Endothelial cell (in vitro differentiated cells): Measurements from ENCODE around the gene GPR107. TPM values are rescaled to one million over a fixed set of nuclear protein-coding genes. Genes with fewer than 3 reads are reported as not detected.

Experiments
- DNase-seq: peaks from one replicate; pipeline ENCODE4 v3.0.0; 2021; ENCODE audit warnings: low spot score
- H3K27ac Mint-ChIP-seq: one replicate; pipeline ENCODE4 v1.8.0; 2021; ENCODE audit warnings: mixed read lengths, inconsistent platforms; ENCODE audit not compliant: unreplicated experiment
- H3K27me3 Mint-ChIP-seq: one replicate; pipeline ENCODE4 v1.8.0; 2021; ENCODE audit warnings: mild to moderate bottlenecking, moderate library complexity, mixed read lengths, inconsistent platforms; ENCODE audit not compliant: unreplicated experiment
- H3K36me3 Mint-ChIP-seq: one replicate; pipeline ENCODE4 v1.8.0; 2021; ENCODE audit warnings: mild to moderate bottlenecking, low read depth, mixed read lengths, inconsistent platforms; ENCODE audit not compliant: unreplicated experiment
- H3K4me1 Mint-ChIP-seq: one replicate; pipeline ENCODE4 v1.8.0; 2021; ENCODE audit warnings: mild to moderate bottlenecking, mixed read lengths, inconsistent platforms; ENCODE audit not compliant: unreplicated experiment
- H3K4me3 Mint-ChIP-seq: one replicate; pipeline ENCODE4 v1.8.0; 2021; ENCODE audit warnings: mild to moderate bottlenecking, mixed read lengths, inconsistent platforms; ENCODE audit not compliant: unreplicated experiment
- H3K9me3 Mint-ChIP-seq: one replicate; pipeline ENCODE4 v1.8.0; 2021; ENCODE audit warnings: mixed read lengths, inconsistent platforms; ENCODE audit not compliant: unreplicated experiment
- total RNA-seq: library from RNA; stranded (reverse); fragmentation: NEBNext Ultra II Directional; extraction: Animal tissue kit (Norgen Biotek cat#: 25700); gene quantifications from one replicate; pipeline ENCODE4 v1.2.1, GENCODE V29; 2021; ENCODE audit not compliant: unreplicated experiment
- TF ChIP-seq, protein P1 (sequence below): fragments of 200-600 bp; sonication (generic); IDR thresholded peaks from one replicate; pipeline ENCODE4 v1.5.0; 2021; ENCODE audit warnings: antibody characterized with exemption; ENCODE audit not compliant: unreplicated experiment

GPR107 gene
- total RNA-seq, 1 donor from 2014 or later, result 63.5 TPM

DNA sequence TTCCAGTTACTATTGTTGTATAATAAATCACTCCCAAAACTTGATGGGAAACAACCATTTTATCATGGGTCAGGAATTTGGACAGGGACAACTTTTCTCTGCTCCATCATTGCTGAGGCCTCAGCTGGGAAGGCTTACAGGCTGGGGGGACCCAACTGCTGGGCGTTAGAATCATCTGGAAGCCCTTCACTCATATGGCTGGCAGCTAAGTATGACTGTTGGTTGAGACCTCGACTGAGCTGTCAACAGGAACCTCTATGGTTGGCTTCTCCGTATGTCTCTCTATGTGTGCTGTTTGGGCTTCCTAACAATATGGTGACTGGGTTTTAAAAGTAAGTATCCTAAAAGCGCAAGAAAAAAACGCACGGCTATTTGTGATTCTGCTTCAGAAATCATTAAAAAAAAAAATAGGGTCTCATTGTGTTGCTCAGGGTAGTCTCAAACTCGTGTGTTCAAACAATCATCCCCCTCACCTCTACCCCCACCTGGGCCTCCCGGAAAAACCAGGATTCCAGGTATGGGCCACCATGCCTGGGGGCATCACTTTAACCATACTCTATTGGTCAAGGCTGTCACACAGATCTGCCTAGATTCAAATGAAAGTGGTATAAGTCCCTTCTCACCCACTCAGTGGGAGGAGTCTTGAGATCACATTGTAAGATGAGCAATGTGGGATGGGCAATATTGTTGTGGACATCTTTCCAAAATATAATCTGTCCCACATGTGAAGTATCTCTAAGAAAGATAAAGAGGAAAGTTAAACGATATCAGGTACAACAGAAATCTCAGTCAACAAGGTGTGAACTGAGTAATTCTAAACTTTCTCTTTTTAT, 26.0 kb upstream of the GPR107 start:
- no peaks in the 10 kb centered on the region for H3K9me3 Mint-ChIP-seq
- TF ChIP-seq, protein P1, sequence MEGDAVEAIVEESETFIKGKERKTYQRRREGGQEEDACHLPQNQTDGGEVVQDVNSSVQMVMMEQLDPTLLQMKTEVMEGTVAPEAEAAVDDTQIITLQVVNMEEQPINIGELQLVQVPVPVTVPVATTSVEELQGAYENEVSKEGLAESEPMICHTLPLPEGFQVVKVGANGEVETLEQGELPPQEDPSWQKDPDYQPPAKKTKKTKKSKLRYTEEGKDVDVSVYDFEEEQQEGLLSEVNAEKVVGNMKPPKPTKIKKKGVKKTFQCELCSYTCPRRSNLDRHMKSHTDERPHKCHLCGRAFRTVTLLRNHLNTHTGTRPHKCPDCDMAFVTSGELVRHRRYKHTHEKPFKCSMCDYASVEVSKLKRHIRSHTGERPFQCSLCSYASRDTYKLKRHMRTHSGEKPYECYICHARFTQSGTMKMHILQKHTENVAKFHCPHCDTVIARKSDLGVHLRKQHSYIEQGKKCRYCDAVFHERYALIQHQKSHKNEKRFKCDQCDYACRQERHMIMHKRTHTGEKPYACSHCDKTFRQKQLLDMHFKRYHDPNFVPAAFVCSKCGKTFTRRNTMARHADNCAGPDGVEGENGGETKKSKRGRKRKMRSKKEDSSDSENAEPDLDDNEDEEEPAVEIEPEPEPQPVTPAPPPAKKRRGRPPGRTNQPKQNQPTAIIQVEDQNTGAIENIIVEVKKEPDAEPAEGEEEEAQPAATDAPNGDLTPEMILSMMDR, result no peak
- H3K4me1 Mint-ChIP-seq, result peaks cover 10% of the 10 kb centered on the region
- DNase-seq, result no peak
- peaks cover 4% of the 10 kb centered on the region for H3K27me3 Mint-ChIP-seq
- H3K4me3 Mint-ChIP-seq, result no peak overlapping the region
- H3K36me3 Mint-ChIP-seq, result no peaks in the 10 kb centered on the region
- H3K27ac Mint-ChIP-seq, result no peak overlapping the region

DNA sequence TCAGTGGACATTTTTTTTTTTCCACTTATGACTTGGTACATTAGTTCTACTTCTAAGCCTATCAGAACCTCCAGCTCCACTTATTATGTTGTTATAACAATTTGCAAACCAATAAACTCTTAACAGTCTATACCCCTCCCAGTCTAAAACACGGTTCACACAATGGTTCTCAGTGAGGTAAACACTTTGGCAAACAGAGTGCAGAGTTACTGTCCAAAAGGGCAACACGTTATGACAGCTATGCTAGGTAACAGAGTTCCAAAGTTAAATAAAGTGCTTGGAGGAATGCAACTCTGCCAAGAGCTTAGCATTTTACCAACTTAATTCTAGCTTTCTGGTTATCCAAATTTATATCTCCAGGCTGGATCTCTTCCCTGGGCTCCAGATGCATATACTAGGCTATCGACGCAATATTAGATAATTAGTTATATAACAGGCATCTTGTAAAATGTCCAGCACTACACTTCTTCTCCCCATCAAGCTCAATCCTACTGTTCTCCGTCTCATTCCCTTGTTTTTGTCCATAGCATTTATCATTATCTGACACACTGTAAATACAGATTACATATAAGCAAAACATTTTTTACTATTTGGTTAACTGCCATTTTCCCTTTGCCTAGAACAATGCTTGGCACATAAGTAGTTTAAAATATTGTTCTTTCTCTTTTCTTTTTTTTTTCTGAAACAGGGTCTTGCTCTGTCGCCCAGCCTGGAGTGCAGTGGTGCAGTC, 25.0 kb upstream of the GPR107 start:
- Mint-ChIP-seq H3K9me3 (no peaks in the 10 kb centered on the region), H3K4me3 (no peak overlapping the region), H3K4me1 (peaks cover 10% of the 10 kb centered on the region), H3K27me3 (peaks cover 3% of the 10 kb centered on the region), H3K36me3 (no peaks in the 10 kb centered on the region), H3K27ac (no peak overlapping the region)
- TF ChIP-seq, protein P1, result no peak
- no peak for DNase-seq

DNA sequence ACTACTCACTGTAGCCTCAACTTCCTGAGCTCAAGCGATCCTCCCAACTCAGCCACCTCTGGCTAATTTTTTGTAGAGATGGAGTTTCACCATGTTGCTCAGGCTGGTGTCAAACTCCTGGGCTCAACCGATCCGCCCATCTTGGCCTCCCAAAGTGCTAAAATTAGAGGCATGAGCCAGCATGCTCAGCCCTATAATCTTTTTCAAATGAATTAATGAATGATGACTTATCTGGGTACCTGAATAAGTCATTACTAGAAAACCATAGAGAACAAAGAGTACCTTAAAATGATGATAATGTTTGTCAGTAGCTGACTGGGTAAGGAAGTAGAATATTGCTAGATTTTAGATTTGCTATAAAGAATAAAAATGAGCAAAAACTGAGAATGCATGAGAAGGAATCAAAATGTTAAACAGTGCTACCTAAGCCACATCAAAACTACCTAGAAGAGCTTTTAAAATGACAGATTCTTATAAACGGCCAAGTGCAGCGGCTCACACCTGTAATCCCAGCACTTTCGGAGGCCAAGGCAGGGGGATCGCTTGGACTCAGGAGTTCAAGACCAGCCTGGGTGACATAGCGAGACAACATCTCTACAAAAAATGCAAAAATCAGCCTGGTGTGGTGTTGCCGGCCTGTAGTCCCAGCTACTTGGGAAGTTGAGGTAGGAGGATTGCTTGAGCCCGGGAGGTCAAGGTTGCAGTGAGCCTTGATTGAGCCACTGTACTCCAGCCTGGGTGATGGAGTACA, 24.3 kb upstream of the GPR107 start:
- no peaks in the 10 kb centered on the region for H3K36me3 Mint-ChIP-seq
- peaks cover 1% of the 10 kb centered on the region for H3K27me3 Mint-ChIP-seq
- H3K4me1 Mint-ChIP-seq, result peaks cover 10% of the 10 kb centered on the region
- H3K9me3 Mint-ChIP-seq, result no peaks in the 10 kb centered on the region
- no peak overlapping the region for H3K4me3 Mint-ChIP-seq
- no peak for DNase-seq
- TF ChIP-seq, protein P1, result no peak
- H3K27ac Mint-ChIP-seq, result no peak overlapping the region

DNA sequence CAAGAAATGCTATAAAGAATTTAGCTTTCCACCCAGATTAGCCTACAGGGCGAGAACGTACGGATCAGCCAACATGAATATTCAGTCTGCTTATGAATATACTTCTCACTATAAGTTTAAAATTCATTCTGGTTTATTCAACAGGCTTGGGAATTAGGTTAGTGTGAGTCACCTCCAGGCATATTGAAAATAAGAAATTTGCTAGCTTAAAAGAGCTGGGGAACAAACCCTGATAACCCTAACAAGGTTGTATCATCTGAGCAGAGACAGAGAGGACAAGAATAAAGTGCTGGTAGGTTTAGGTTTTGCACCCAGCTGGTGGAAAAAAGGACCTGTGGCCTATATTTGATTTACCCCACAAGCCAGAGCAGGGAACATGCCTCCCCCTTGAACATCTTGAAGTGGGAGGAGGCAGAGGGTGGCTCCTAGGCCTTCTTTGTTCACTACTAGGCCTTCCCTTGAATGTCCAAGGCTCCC, 23.0 kb upstream of the GPR107 start:
- TF ChIP-seq, protein P1, result no peak
- Mint-ChIP-seq H3K27me3 (peaks cover 1% of the 10 kb centered on the region), H3K9me3 (no peaks in the 10 kb centered on the region), H3K27ac (no peak overlapping the region), H3K4me1 (peaks cover 10% of the 10 kb centered on the region), H3K36me3 (no peaks in the 10 kb centered on the region), H3K4me3 (no peak overlapping the region)
- no peak for DNase-seq
